ENCODE data around the gene F13B.
A peak's percentile ranks its signal among the peaks of the same experiment; 100 is the strongest.

F13B gene

DNA sequence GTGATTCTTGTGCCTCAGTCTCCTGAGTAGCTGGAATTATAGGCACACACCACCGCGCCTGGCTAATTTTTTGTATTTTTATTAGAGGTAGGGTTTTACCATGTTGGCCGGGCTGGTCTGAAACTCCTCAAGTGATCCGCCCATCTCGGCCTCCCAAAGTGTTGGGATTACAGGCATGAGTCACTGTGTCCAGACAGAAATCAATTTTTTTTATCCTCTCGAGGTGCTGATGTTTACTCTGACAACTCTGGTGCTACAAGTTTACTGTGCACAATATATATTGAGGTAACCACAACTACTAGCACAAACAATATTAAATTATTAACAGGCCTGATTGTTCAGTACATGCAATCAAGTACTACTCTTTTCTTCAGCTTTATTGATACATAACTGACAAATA lies 39.7 kb downstream of the F13B start:
- DNase-seq (ENCODE audit: low read depth in 2 of 2), result peak in 1 of 2 donors; percentile 11
- no peak overlapping the region for H3K4me3 ChIP-seq (replicated peaks in 1 of 2; ENCODE audit: low read depth in 2 of 2, low read length in 2 of 2)
- TF ChIP-seq, protein P1, sequence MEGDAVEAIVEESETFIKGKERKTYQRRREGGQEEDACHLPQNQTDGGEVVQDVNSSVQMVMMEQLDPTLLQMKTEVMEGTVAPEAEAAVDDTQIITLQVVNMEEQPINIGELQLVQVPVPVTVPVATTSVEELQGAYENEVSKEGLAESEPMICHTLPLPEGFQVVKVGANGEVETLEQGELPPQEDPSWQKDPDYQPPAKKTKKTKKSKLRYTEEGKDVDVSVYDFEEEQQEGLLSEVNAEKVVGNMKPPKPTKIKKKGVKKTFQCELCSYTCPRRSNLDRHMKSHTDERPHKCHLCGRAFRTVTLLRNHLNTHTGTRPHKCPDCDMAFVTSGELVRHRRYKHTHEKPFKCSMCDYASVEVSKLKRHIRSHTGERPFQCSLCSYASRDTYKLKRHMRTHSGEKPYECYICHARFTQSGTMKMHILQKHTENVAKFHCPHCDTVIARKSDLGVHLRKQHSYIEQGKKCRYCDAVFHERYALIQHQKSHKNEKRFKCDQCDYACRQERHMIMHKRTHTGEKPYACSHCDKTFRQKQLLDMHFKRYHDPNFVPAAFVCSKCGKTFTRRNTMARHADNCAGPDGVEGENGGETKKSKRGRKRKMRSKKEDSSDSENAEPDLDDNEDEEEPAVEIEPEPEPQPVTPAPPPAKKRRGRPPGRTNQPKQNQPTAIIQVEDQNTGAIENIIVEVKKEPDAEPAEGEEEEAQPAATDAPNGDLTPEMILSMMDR (IDR thresholded peaks at IDR 0.05; ENCODE audit: low read depth, low read length), result no peak

DNA sequence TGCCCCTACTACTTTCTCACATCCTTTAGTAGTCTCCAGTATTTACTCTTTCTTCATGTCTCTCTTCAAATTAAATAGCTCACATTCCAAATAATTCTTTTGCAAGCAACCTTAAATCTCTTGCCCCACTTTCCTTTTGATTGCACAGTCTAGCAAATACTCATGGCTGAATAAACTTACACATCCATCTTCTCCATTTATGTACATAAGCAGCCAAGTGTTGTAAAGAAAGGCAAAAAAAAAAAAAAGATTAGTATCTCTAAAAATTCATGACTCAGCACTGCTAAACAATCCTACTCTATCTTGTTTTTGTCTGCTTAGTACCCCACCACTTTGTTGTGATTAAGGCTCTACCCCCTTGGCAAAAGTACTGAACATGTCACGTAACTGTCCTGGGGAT lies 42.6 kb downstream of the F13B start:
- TF ChIP-seq, protein P1 (IDR thresholded peaks at IDR 0.05; ENCODE audit: low read depth, low read length), result no peak
- peak; percentile 34 to 39 for DNase-seq (ENCODE audit: low read depth in 2 of 2)

DNA sequence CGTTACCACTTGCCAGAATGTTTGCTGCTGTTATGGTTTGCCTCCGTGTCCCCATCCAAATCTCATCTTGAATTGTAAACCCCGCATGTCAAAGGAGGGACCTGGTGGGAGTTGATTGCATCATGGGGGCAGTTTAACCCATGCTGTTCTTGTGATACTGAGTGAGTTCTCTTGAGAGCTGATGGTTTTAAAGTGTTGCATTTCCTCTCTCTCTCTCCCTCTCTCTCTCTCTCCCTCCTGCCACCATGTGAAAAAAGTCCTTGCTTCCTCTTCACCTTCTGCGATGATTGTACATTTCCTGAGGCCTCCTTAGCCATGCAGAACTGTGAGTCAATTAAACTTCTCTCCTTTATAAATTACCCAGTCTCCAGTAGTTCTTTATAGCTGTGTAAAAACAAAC lies 45.3 kb downstream of the F13B start:
- H3K4me3 ChIP-seq (replicated peaks in 1 of 2; ENCODE audit: low read depth in 2 of 2, low read length in 2 of 2), result no peak overlapping the region
- no peak for DNase-seq (ENCODE audit: low read depth in 2 of 2)
- TF ChIP-seq, protein P1 (IDR thresholded peaks at IDR 0.05; ENCODE audit: low read depth, low read length), result no peak

More for the DNA sequence above, 42.6 kb downstream of the F13B start:
- no peak overlapping the region for H3K4me3 ChIP-seq (replicated peaks in 1 of 2; ENCODE audit: low read depth in 2 of 2, low read length in 2 of 2)

DNA sequence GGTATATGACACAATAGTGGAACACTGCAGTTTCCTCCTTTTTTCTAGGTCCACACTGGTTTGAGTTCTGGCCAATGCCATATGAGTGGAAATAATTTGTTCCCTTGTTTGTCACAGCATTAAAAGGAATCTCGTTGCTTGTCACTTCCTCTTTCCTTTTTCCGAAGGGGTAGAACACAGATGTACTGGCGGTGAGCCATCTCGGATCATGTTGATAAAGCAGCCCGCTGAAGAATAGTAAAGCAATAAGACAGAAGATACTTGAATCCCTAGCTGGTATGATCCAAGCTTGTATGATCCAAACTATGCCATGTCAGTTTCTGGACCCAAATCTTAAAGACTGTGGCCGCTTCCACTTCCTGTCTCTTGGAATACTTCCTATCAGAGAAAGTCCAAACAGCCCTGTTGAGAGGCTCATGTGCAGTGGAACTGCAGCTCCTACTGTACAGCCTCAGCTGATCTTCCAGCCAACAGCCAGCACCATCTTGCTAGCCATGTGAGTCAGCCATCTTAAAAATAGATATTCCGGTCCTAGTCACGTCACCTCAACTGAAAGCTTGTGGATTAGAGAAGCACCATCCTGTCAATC lies 49.4 kb downstream of the F13B start:
- no peak overlapping the region for H3K4me3 ChIP-seq (replicated peaks in 1 of 2; ENCODE audit: low read depth in 2 of 2, low read length in 2 of 2)
- peak in 1 of 2 donors; percentile 33 for DNase-seq (ENCODE audit: low read depth in 2 of 2)
- TF ChIP-seq, protein P1 (IDR thresholded peaks at IDR 0.05; ENCODE audit: low read depth, low read length), result no peak

DNA sequence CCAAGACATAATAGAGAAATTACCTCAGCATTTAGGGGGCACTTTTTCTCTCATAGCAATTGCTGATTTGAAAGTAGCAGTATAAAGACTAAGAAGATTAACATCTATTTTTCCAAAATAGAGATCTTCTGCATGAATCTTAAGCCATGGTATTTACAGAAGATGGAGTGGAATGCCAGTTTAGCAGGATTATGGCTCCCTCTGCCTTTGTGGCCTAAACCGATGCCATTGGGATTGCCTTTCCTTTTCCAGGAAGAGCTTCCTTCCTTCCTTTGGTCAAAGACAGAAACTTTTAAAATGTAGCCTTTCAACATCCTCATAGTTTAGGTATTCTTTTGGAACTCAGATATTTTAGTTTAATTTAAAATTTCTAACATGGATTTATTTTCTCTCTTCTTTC lies 50.3 kb downstream of the F13B start:
- TF ChIP-seq, protein P1 (IDR thresholded peaks at IDR 0.05; ENCODE audit: low read depth, low read length), result no peak
- H3K4me3 ChIP-seq (replicated peaks in 1 of 2; ENCODE audit: low read depth in 2 of 2, low read length in 2 of 2), result no peak overlapping the region
- no peak for DNase-seq (ENCODE audit: low read depth in 2 of 2)

DNA sequence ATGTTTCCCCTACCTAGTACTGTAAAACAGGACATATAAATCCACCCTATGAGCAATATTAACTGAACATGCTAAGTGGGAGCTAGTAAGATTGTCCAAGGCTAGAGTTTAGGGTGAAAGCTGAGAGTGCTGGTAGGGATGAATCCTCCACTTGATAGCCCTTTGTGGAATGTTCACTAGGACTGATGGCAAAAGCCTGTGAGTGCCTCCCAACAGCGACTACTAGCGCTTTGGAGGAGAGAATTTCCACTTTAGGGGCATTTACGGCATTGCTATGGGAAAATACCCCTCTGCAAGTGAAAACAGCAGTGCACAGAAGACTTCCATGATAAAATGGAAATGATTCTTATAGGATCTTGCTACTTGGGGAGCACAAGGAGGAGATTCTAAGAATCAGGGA lies 53.8 kb downstream of the F13B start:
- no peak overlapping the region for H3K4me3 ChIP-seq (replicated peaks in 1 of 2; ENCODE audit: low read depth in 2 of 2, low read length in 2 of 2)
- DNase-seq (ENCODE audit: low read depth in 2 of 2), result no peak
- TF ChIP-seq, protein P1 (IDR thresholded peaks at IDR 0.05; ENCODE audit: low read depth, low read length), result no peak

DNA sequence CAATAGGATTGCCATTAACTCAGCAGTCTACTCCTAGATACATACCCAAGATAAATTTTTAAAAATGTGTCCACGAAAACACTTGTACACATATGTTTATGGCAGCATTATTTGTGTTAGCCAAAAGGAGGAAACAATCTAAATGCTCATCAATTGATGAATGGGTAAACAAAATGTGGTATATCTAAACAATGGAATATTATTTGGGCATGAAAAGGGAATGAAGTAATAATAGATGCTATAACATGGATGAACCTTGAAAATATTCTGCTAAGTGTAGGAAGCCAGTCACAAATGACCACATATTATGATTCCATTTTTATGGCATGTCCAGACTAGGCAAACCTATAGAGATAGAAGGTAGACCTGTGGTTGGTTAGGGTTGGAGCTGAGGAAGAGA lies 55.4 kb downstream of the F13B start:
- H3K4me3 ChIP-seq (replicated peaks in 1 of 2; ENCODE audit: low read depth in 2 of 2, low read length in 2 of 2), result no peak overlapping the region
- TF ChIP-seq, protein P1 (IDR thresholded peaks at IDR 0.05; ENCODE audit: low read depth, low read length), result no peak
- DNase-seq (ENCODE audit: low read depth in 2 of 2), result no peak
